ENCODE results near the gene SGSM1.

- TF ChIP-seq CTCF (conservative IDR thresholded peaks at IDR 0.05; ENCODE audit: low read depth, low read length) (no peak), FOS (IDR thresholded peaks at IDR 0.05; ENCODE audit: low read depth, low read length) (no peak), MAFK (IDR thresholded peaks at IDR 0.05; ENCODE audit: low read depth, low read length) (no peak), RFX5 (IDR thresholded peaks at IDR 0.05; ENCODE audit: low read depth, low read length) (no peak), SMC3 (IDR thresholded peaks at IDR 0.05; ENCODE audit: low read depth, low read length) (no peak)
Measured at GRCh38 chr22:24962835-24963234, 156.8 kb downstream of the SGSM1 start.

Data from IMR-90 (cell line).